Endothelial cell of umbilical vein (primary cell): ENCODE measurements around the gene DHFR. TPM values are rescaled to one million over a fixed set of nuclear protein-coding genes. Genes with fewer than 3 reads are reported as not detected.

Source experiments
- BruUV-seq: library from RNA; stranded (reverse); fragments of 400-500 nt; replicated peaks from 2 replicates; lab custom pipeline; 2021; lab: Mats Ljungman, UMichigan
- CTCF ChIA-PET: fragments of 300-600, 350-600 bp; sonication (Branson Sonifier 250); formaldehyde crosslinking; loops from one replicate; lab custom pipeline; 2021; ENCODE audit warnings: antibody characterized with exemption, inconsistent platforms; lab: Charles Lee
- POLR2A ChIA-PET: fragments of 300-600, 350-600 bp; sonication (Branson Sonifier 250); formaldehyde crosslinking; loops from one replicate; lab custom pipeline; 2021; ENCODE audit warnings: antibody characterized with exemption, inconsistent platforms; lab: Charles Lee
- DNase-seq: peaks from one replicate; pipeline ENCODE4 v3.0.0-alpha.2; 2011; ENCODE audit warnings: low read depth, low spot score
- FAIRE-seq: peaks from 2 replicates; lab custom pipeline; 2011; peaks lifted over from hg19 to GRCh38; lab: Jason Lieb, UNC
- H2AFZ ChIP-seq: 2 replicates; pipeline ENCODE4 v1.6.0; 2012; ENCODE audit warnings: low read depth, low read length, control low read depth, inconsistent platforms
- H3K27ac ChIP-seq: 2 replicates; pipeline ENCODE4 v1.5.1; 2011; ENCODE audit warnings: low read depth, mild to moderate bottlenecking, control low read depth, low read length, moderate library complexity; ENCODE audit not compliant: insufficient read depth
- H3K27me3 ChIP-seq, 2 experiments: 2 replicates each; pipeline versions ENCODE4 v1.6.0 to v1.6.1; 2011; ENCODE audit warnings: low read length in 2 of 2, mixed read lengths in 1 of 2; ENCODE audit not compliant: control insufficient read depth in 2 of 2, insufficient read depth in 2 of 2
- H3K36me3 ChIP-seq, 2 experiments: 2 replicates in 1 of 2; 3 replicates in 1 of 2; pipeline ENCODE4 v1.5.1; 2011; ENCODE audit warnings: low read length in 2 of 2, mild to moderate bottlenecking in 1 of 2, moderate library complexity in 1 of 2; ENCODE audit not compliant: control insufficient read depth in 2 of 2, insufficient read depth in 2 of 2; ENCODE audit errors: extremely low read depth in 1 of 2
- H3K4me1 ChIP-seq: 3 replicates; pipeline ENCODE4 v1.5.1; 2011; ENCODE audit warnings: mild to moderate bottlenecking, low read length; ENCODE audit not compliant: control insufficient read depth, insufficient read depth; ENCODE audit errors: extremely low read depth
- H3K4me2 ChIP-seq: 2 replicates; pipeline ENCODE4 v1.6.1; 2011; ENCODE audit warnings: low read length, control low read depth, mixed read lengths; ENCODE audit not compliant: insufficient read depth
- H3K4me3 ChIP-seq, 3 experiments: fragments of 200-600 bp in 1 of 3; sonication (generic), shearing (Covaris generic) in 1 of 3; replicated peaks in 1 of 3; 2 replicates each; pipeline ENCODE4 v1.5.1; 2011 to 2016; ENCODE audit warnings: control low read depth in 3 of 3, low read length in 3 of 3, mild to moderate bottlenecking in 2 of 3, inconsistent platforms in 1 of 3, low read depth in 1 of 3, moderate library complexity in 1 of 3; ENCODE audit not compliant: insufficient read depth in 1 of 3
- H3K79me2 ChIP-seq: 2 replicates; pipeline ENCODE4 v1.6.0; 2012; ENCODE audit warnings: low read length, inconsistent platforms; ENCODE audit not compliant: control insufficient read depth, insufficient read depth
- H3K9ac ChIP-seq: replicated peaks from 2 replicates; pipeline ENCODE3; 2011; ENCODE audit warnings: low read length, control low read depth; ENCODE audit not compliant: insufficient read depth; ENCODE audit errors: extremely low read depth
- H3K9me1 ChIP-seq: replicated peaks from 3 replicates; pipeline ENCODE4 v1.6.0; 2011; ENCODE audit warnings: mild to moderate bottlenecking, low read length; ENCODE audit not compliant: control insufficient read depth, insufficient read depth; ENCODE audit errors: extremely low read depth
- H3K9me3 ChIP-seq: replicated peaks from 2 replicates; pipeline ENCODE4 v1.5.1; 2012; ENCODE audit warnings: low read length, inconsistent platforms; ENCODE audit not compliant: control insufficient read depth, insufficient read depth
- H4K20me1 ChIP-seq: replicated peaks from 2 replicates; pipeline ENCODE3; 2011; ENCODE audit warnings: mild to moderate bottlenecking, low read length; ENCODE audit not compliant: control insufficient read depth, insufficient read depth; ENCODE audit errors: extremely low read depth
- EZH2 ChIP-seq: IDR thresholded peaks from 2 replicates; pipeline ENCODE4 v1.6.1; 2012; ENCODE audit warnings: borderline replicate concordance, low read depth, mild to moderate bottlenecking, moderate library complexity, low read length, inconsistent platforms; ENCODE audit not compliant: severe bottlenecking
- FOS ChIP-seq: IDR thresholded peaks from 2 replicates; pipeline ENCODE4 v1.6.1; 2011; ENCODE audit warnings: mild to moderate bottlenecking, low read length, moderate library complexity, borderline replicate concordance; ENCODE audit not compliant: insufficient read depth
- GATA2 ChIP-seq: IDR thresholded peaks from 2 replicates; pipeline ENCODE4 v1.7.0; 2011; ENCODE audit warnings: low read depth, mild to moderate bottlenecking, moderate library complexity, mixed read lengths, low read length; ENCODE audit not compliant: insufficient read length, insufficient read depth
- JUN ChIP-seq: IDR thresholded peaks from 2 replicates; pipeline ENCODE4 v1.6.1; 2011; ENCODE audit warnings: borderline replicate concordance, low read depth; ENCODE audit not compliant: insufficient read length, insufficient read depth
- MYC ChIP-seq: IDR thresholded peaks from one replicate; pipeline ENCODE4 v1.6.1; 2011; ENCODE audit warnings: mild to moderate bottlenecking, low read depth, low read length
- POLR2A ChIP-seq: IDR thresholded peaks from 2 replicates; pipeline ENCODE4 v1.6.1; 2012; ENCODE audit warnings: low read depth, mild to moderate bottlenecking, control low read depth, low read length
- POLR2AphosphoS5 ChIP-seq: IDR thresholded peaks from 2 replicates; pipeline ENCODE4 v1.6.1; 2012; ENCODE audit warnings: low read depth, mild to moderate bottlenecking, control low read depth, low read length, moderate library complexity; ENCODE audit not compliant: insufficient read depth
- dilution Hi-C: fragments of 300-500 bp; cut with MboI; formaldehyde crosslinking; loops from one replicate; pipeline ENCODE4 v1.15.0; 2019; ENCODE audit warnings: low sequenced_read_pairs; ENCODE audit not compliant: extremely low pct_ligation_motif_present
- intact Hi-C: fragments of 100-400 bp; cut with micrococcal nuclease; formaldehyde crosslinking; loops from one replicate; pipeline ENCODE4 v1.10.0; 2022
- polyA plus RNA-seq, 4 experiments: library from polyadenylated mRNA; depleted of rRNA in 3 of 4; stranded (reverse) in 3 of 4; unstranded in 1 of 4; fragments of >200 nt; gene quantifications; 2 replicates each; pipeline versions ENCODE4 v1.2.1 to v1.2.3, GENCODE V29; 2011 to 2012; ENCODE audit warnings: missing spikeins in 1 of 4
- total RNA-seq: library from RNA; stranded (reverse); gene quantifications from 2 replicates; pipeline ENCODE4 v1.2.3, GENCODE V29; 2021
- TF ChIP-seq, protein P1 (sequence below), 2 donors: IDR thresholded peaks; 1 replicate in 1 of 2; 2 replicates in 1 of 2; pipeline ENCODE4 v1.5.1; 2011; ENCODE audit warnings: low read length in 2 of 2, mild to moderate bottlenecking in 2 of 2, moderate library complexity in 2 of 2, control low read depth in 1 of 2, inconsistent platforms in 1 of 2, low read depth in 1 of 2; ENCODE audit not compliant: insufficient read depth in 1 of 2; ENCODE audit errors: extremely low read depth in 1 of 2
- TF ChIP-seq, protein P2 (sequence below): IDR thresholded peaks from 2 replicates; pipeline ENCODE4 v1.6.1; 2011; ENCODE audit not compliant: insufficient read depth, insufficient read length

The DHFR gene
- total and polyA plus RNA-seq, 2 donors (not counting 3 experiments of a cell fraction or from before 2014, with no cell fraction given), result 17.6 to 35.8 TPM

DNA sequence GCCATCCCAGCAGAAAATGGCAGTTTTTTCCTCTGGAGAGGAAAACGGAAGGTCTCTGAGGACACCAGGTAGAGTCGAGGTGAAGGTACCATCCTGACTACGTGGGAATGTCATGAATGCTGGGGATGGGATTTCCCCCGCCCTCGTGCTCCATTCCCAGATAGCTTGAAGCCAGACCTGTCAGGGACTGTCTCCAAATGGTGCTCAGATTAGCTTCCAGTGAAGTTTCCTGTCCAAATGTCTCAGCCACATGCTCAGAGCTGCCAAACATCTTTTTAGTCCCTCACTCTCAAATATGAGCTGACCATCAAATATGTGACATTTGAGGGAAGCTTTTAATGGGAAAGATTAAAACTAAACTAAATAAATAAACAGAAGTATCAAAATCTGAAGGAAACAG, 77.1 kb downstream of the DHFR start:
- H3K4me3 ChIP-seq, result no peak overlapping the region
- TF ChIP-seq EZH2 (no peak), GATA2 (no peak), POLR2A (no peak), POLR2AphosphoS5 (no peak), JUN (no peak), MYC (no peak), FOS (no peak)
- TF ChIP-seq, protein P1, sequence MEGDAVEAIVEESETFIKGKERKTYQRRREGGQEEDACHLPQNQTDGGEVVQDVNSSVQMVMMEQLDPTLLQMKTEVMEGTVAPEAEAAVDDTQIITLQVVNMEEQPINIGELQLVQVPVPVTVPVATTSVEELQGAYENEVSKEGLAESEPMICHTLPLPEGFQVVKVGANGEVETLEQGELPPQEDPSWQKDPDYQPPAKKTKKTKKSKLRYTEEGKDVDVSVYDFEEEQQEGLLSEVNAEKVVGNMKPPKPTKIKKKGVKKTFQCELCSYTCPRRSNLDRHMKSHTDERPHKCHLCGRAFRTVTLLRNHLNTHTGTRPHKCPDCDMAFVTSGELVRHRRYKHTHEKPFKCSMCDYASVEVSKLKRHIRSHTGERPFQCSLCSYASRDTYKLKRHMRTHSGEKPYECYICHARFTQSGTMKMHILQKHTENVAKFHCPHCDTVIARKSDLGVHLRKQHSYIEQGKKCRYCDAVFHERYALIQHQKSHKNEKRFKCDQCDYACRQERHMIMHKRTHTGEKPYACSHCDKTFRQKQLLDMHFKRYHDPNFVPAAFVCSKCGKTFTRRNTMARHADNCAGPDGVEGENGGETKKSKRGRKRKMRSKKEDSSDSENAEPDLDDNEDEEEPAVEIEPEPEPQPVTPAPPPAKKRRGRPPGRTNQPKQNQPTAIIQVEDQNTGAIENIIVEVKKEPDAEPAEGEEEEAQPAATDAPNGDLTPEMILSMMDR (IDR thresholded peaks at IDR 0.05; ENCODE audit: extremely low read depth in 1 of 2, insufficient read depth in 1 of 2, low read depth in 1 of 2, low read length in 2 of 2), result no peak
- TF ChIP-seq, protein P2, sequence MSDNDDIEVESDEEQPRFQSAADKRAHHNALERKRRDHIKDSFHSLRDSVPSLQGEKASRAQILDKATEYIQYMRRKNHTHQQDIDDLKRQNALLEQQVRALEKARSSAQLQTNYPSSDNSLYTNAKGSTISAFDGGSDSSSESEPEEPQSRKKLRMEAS, result no peak
- H3K9me1 ChIP-seq, result no peaks in the 10 kb centered on the region
- ChIA-PET CTCF (interaction anchor here (1.0 to 1.1 kb wide), 2 partner anchors 31 to 232 kb away, joined by 3 read pairs; no protein-coding TSS in a partner anchor), POLR2A (no interaction called here)
- no peak overlapping the region for H2AFZ ChIP-seq
- no peaks in the 10 kb centered on the region for H3K4me1 ChIP-seq
- dilution Hi-C loops (no loop called here), intact Hi-C loops (no loop called here)
- H3K27ac ChIP-seq, result no peak overlapping the region
- H3K79me2 ChIP-seq, result no peaks in the 10 kb centered on the region
- H3K4me2 ChIP-seq, result no peak overlapping the region
- peaks cover 3 to 9% of the 10 kb centered on the region in 2 experiments for H3K27me3 ChIP-seq
- FAIRE-seq, result no peak
- H3K9ac ChIP-seq, result no peak overlapping the region
- no peaks in the 10 kb centered on the region for H3K9me3 ChIP-seq
- H3K36me3 ChIP-seq, result no peaks in the 10 kb centered on the region
- BruUV-seq, result no TSS peak
- H4K20me1 ChIP-seq, result no peaks in the 10 kb centered on the region
- no peak for DNase-seq
